Stimulated activated naive CD8-positive, alpha-beta T cell treated with anti-CD3 and anti-CD28 coated beads, Interleukin-15, amount 100 ng/mL, for 72 hours (primary cell): ENCODE data around the gene AGR3.

ENCODE experiments used
- ATAC-seq: fragments of 150-1000 bp; cut with Tn5 transposase; 2 replicates; pipeline ENCODE4 v1.10.0; 2021; ENCODE audit warnings: mild to moderate bottlenecking, moderate library complexity
- DNase-seq, 2 donors: peaks; one replicate each; pipeline ENCODE4 v3.0.0; 2021 to 2022
- H3K27ac Mint-ChIP-seq, 2 donors: one replicate each; pipeline ENCODE4 v1.8.0; 2022; ENCODE audit warnings: mild to moderate bottlenecking in 2 of 2, mixed read lengths in 2 of 2, moderate library complexity in 2 of 2
- H3K27me3 Mint-ChIP-seq: one replicate; pipeline ENCODE4 v1.8.0; 2022; ENCODE audit warnings: mixed read lengths
- H3K4me1 Mint-ChIP-seq: one replicate; pipeline ENCODE4 v1.8.0; 2022; ENCODE audit warnings: mild to moderate bottlenecking, mixed read lengths
- H3K4me3 Mint-ChIP-seq, 2 donors: one replicate each; pipeline ENCODE4 v1.8.0; 2022; ENCODE audit warnings: mild to moderate bottlenecking in 2 of 2, mixed read lengths in 2 of 2, moderate library complexity in 1 of 2
- H3K9me3 Mint-ChIP-seq, 2 donors: one replicate each; pipeline ENCODE4 v1.8.0; 2022; ENCODE audit warnings: mixed read lengths in 2 of 2

The AGR3 gene

DNA sequence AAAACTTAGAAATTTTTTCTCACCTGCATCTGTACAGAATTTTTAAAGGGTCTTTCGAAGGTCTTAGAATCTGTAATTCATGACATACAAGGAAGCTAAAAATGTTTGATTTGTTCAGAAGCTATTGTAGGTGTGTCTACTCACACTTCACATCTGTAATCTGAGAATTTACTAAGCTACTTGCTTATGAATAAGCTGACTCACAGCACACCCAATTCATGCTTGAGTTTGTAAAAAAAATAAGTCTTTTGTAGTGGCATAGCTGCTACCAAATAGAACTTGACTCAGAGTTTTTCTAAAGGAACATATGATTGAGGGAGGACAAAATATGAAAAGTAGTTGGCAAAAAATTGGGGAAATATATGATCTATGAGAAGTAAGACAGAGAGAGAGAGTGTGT, 64.2 kb downstream of the AGR3 start:
- ATAC-seq = no peak
- H3K9me3 Mint-ChIP-seq = no peaks in the 10 kb centered on the region
- H3K4me1 Mint-ChIP-seq = no peaks in the 10 kb centered on the region
- no peak overlapping the region for H3K4me3 Mint-ChIP-seq
- peaks cover 10% of the 10 kb centered on the region for H3K27me3 Mint-ChIP-seq
- peak overlapping the region in 1 of 2 donors; percentile 10 for H3K27ac Mint-ChIP-seq
- no peak for DNase-seq

DNA sequence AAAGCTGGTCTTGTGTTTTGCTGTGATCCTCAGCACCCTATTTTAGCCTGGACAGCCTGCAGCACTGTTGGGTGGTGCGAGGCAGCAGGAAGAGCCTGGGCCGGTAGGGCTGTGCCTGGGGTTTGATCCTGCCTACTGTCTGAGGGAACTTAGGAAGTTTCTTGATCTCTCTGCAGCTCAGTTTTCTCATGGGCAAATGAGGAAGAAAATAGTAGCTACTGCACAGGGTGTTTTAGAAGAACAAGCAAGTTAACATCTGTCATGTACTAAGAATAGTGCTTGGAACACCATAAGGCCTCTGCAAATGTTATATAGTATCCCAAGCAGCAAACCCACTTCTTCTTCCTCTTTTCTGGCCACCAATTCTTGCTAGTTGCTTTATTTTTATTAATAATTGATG, 65.0 kb downstream of the AGR3 start:
- H3K9me3 Mint-ChIP-seq = no peaks in the 10 kb centered on the region
- ATAC-seq (no peak), DNase-seq (no peak)
- no peaks in the 10 kb centered on the region for H3K4me1 Mint-ChIP-seq
- H3K27ac Mint-ChIP-seq = no peak overlapping the region
- peaks cover 10% of the 10 kb centered on the region for H3K27me3 Mint-ChIP-seq
- H3K4me3 Mint-ChIP-seq = no peak overlapping the region

DNA sequence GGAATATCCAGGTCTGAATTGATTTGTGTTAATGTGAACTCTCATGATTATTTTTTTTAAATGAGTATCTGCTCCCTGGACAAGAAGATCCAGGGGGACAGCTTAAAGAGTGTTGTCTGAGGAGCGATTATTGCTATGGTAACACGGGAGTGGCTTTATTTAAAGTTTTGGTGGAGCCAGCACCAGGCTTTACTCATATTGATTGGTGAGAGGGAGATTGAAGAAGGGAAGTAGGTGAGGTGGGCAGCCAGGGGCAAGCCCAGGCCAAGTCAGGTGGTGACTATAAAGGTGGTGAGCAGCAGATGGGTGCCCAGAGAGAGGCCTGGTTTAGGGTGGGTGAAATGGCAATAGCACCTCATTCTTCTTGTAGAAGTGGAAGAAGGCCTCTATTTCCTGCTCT, 66.8 kb downstream of the AGR3 start:
- DNase-seq = no peak
- Mint-ChIP-seq H3K4me1 (no peaks in the 10 kb centered on the region), H3K4me3 (no peak overlapping the region), H3K27me3 (no peaks in the 10 kb centered on the region), H3K9me3 (no peaks in the 10 kb centered on the region), H3K27ac (no peak overlapping the region)
- ATAC-seq = no peak

DNA sequence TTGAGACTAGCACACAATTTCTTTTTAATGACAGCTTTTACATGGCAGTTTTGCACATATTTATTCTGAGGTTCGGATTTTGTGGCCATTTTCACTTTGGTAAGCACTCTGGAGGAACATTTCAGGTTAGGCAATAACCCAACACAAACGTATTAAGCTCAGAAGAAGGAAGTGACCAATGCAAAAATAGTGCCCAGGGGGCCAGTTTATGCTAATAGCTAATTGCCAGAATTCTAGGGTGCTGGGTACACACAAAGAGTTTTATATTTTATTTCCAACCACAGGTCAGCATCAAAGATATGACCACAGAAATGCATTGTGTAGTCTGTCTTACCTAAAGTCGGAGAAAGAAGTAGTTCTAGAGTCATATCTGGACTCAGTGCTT, 68.6 kb downstream of the AGR3 start:
- no peaks in the 10 kb centered on the region for H3K27me3 Mint-ChIP-seq
- no peak for DNase-seq
- H3K4me3 Mint-ChIP-seq = no peak overlapping the region
- H3K4me1 Mint-ChIP-seq = no peaks in the 10 kb centered on the region
- H3K9me3 Mint-ChIP-seq = no peaks in the 10 kb centered on the region
- no peak for ATAC-seq
- H3K27ac Mint-ChIP-seq = no peak overlapping the region

DNA sequence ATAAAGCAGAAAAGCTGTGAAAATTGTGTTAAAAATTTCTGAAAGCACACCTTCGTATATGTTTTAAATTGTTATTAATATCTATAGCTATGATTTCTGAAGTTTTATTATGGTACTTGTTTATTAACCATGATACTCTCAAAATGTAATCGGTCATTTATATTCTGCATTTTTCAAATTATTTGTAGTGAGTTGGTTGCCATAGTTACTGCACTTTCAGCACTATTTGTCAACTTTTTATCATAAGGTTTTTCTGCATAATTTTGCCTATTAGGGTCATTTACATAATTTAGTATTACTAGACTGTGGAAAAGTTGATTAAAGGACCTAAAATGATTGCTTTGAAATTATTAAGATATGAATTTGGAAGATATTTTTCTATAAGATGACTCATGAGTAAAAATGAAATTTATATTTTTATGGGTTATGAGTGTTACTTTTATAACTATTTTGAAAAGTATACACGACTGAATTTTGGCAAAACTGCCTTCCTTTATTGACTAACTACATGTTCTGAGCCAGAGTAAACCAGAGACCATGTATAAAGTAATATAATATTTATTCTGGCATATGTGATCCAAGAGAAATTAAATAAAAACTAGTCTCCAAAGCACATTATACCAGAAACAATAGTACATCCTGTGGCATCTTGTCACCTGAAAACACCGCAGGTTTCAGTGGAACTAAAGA, 69.1 kb downstream of the AGR3 start:
- Mint-ChIP-seq H3K9me3 (no peaks in the 10 kb centered on the region), H3K27me3 (peaks cover 5% of the 10 kb centered on the region), H3K4me1 (no peaks in the 10 kb centered on the region), H3K4me3 (no peak overlapping the region), H3K27ac (no peak overlapping the region)
- DNase-seq (no peak), ATAC-seq (no peak)

DNA sequence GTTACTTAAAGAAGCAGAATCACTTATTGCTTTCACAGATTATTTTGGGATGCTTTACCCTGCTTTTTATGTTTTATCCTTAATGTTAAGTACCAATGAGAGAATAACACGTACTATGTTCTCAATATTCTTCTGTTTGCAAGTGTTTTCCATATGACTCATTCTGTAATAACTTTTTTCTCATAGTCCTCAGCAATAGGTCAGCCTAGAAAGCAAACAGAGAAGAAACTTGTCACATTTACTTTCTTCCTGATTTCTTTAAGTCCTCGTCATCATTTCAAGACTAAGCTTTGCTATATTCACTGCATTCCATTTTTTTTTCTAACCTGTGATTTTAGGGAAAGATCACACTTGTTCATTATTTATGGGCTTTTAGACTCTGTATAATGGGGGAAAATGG, 70.2 kb downstream of the AGR3 start:
- DNase-seq (no peak), ATAC-seq (no peak)
- no peaks in the 10 kb centered on the region for H3K9me3 Mint-ChIP-seq
- H3K4me3 Mint-ChIP-seq = no peak overlapping the region
- no peak overlapping the region for H3K27ac Mint-ChIP-seq
- peaks cover 9% of the 10 kb centered on the region for H3K27me3 Mint-ChIP-seq
- no peaks in the 10 kb centered on the region for H3K4me1 Mint-ChIP-seq

DNA sequence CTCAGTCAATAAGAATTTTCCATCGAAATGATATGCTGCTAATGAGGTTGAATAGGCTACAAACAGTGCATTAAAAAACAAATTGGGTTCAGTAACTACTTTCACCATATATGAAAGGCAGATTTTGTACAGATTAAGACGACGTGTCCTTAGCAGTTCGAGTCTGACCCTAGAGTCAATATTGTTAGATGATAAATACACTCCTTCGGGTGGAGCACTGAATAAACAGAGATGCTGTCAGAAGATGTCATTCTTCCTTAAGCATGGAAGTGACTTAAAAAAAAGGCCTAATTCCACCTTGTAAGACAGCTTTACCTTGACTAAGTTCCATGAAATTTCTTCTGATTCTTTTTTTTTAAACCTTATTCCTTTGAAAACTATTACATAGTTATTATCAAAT, 71.2 kb downstream of the AGR3 start:
- no peak overlapping the region for H3K27ac Mint-ChIP-seq
- DNase-seq (no peak), ATAC-seq (no peak)
- H3K27me3 Mint-ChIP-seq = peaks cover 9% of the 10 kb centered on the region
- no peak overlapping the region for H3K4me3 Mint-ChIP-seq
- no peaks in the 10 kb centered on the region for H3K4me1 Mint-ChIP-seq
- H3K9me3 Mint-ChIP-seq = no peaks in the 10 kb centered on the region

DNA sequence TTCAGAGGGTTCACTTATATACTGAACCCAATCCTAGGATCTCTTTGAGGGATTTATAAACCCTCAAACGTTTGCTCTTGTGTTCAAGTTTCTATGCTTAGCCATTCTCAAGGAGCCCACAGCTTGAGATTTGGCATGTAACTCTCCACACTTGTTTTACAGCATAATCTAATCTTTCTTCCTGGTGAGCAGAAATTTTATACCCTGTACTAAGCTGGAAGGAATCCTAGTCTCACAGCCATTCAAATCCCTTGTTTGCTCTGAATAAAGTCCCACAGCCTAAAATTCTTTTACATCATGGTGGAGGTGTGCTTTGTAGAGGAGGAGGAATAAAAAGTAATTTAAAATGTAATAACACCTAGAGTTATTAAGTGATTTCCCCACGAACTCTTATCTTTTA, 71.7 kb downstream of the AGR3 start:
- DNase-seq = no peak
- ATAC-seq = no peak
- Mint-ChIP-seq H3K9me3 (no peaks in the 10 kb centered on the region), H3K27me3 (peaks cover 9% of the 10 kb centered on the region), H3K4me3 (no peak overlapping the region), H3K27ac (no peak overlapping the region), H3K4me1 (no peaks in the 10 kb centered on the region)
